Uterus (tissue), 4 donors: ENCODE results near the gene HAPLN2. TPM values are rescaled to one million over a fixed set of nuclear protein-coding genes. Genes with fewer than 3 reads are reported as not detected.

Source experiments
- DNase-seq, 2 donors: peaks; one replicate each; pipeline ENCODE4 v3.0.0-alpha.2; 2019 to 2020
- H3K27ac ChIP-seq, 2 donors: fragments of 200-600 bp; sonication (generic); 1 replicate in 1 of 2; 2 replicates in 1 of 2; pipeline ENCODE4 v1.5.1; 2016 to 2018
- H3K27me3 ChIP-seq, 2 donors: fragments of 200-600 bp; sonication (generic); one replicate each; pipeline ENCODE4 v1.5.1; 2018 to 2019; ENCODE audit warnings: control low read depth in 1 of 2
- H3K36me3 ChIP-seq, 2 donors: fragments of 200-600 bp; sonication (generic); one replicate each; pipeline ENCODE4 v1.5.1; 2019; ENCODE audit warnings: control low read depth in 1 of 2
- H3K4me1 ChIP-seq, 2 donors: fragments of 200-600 bp; sonication (generic); one replicate each; pipeline ENCODE4 v1.5.1; 2018 to 2019; ENCODE audit warnings: control low read depth in 1 of 2
- H3K4me3 ChIP-seq, 2 donors: fragments of 200-600 bp; sonication (generic); 1 replicate in 1 of 2; 2 replicates in 1 of 2; pipeline ENCODE4 v1.5.1; 2018 to 2019; ENCODE audit warnings: mild to moderate bottlenecking in 1 of 2
- H3K9me3 ChIP-seq, 2 donors: fragments of 200-600 bp; sonication (generic); one replicate each; pipeline ENCODE4 v1.5.1; 2019; ENCODE audit warnings: control low read depth in 1 of 2
- POLR2A ChIP-seq, 2 donors: fragments of 450-650 bp; IDR thresholded peaks; one replicate each; pipeline ENCODE4 v1.6.1; 2016; ENCODE audit warnings: antibody characterized with exemption in 2 of 2, mild to moderate bottlenecking in 1 of 2, moderate library complexity in 1 of 2
- intact Hi-C: fragments of 100-400 bp; cut with DNase I; formaldehyde crosslinking; loops from one replicate; pipeline ENCODE4 v1.15.1; 2023; ENCODE audit warnings: low total_unique reads
- total RNA-seq, 4 donors: library from RNA; depleted of rRNA in 3 of 4; stranded (reverse); fragments of >200 nt in 3 of 4; gene quantifications; one replicate each; pipeline versions ENCODE4 v1.1.0 to v1.2.4, GENCODE V29; 2014 to 2023
- TF ChIP-seq, protein P1 (sequence below), 4 experiments: fragments of 200-600 bp in 2 of 4; fragments of 450-650 bp in 2 of 4; sonication (generic) in 2 of 4; IDR thresholded peaks; one replicate each; pipeline ENCODE4 v1.5.1; 2016 to 2019; ENCODE audit warnings: antibody characterized with exemption in 4 of 4, mild to moderate bottlenecking in 2 of 4, moderate library complexity in 1 of 4
- donor health status: DM: yes; HTN: yes; CAD: no.

Gene HAPLN2
- total RNA-seq, 4 donors from 2014 or later: 0.77 to 3.9 TPM; not detected in 2

DNA sequence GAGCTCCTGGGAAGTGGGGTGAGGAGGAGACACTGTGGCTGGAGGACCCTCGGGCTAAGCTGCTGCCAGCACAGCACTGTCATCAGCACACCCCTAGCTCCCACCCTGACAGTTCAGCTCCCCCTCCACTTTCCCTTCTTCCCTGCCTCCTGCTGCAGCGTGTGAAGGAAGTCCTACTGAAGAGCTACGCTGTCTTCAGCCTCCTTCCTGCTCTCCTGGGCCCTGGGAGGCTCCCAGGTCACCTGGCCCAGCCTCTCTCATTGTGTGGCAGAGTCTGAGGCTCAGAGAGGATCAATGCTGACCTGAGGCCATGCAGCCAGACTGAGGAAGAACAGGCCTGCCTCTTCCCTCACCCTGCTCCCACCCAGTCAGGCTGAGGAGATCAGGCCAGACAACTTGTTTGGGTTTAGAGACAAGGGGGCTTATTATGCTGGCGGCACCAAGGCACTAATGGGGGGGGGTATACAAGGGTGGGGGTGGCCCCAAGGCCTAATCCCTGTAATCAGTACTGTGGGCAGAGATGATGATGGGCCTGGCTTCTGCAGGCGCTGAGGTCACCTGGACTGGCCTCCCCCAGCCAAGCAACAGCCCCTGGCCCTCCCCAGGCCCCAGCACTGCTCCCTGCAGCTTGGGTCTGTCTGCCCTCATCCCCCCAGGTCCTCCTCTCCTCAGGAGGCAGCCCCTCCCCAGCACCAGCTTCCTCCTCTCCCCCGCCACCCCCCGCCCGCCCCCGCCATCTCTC is 48.9 kb downstream of the HAPLN2 start:
- H3K9me3 ChIP-seq: no peaks in the 10 kb centered on the region
- DNase-seq: no peak
- peak overlapping the region; percentile 87 to 89 for H3K27ac ChIP-seq
- peaks cover 9 to 31% of the 10 kb centered on the region in 2 donors for H3K4me1 ChIP-seq
- no peaks in the 10 kb centered on the region for H3K36me3 ChIP-seq
- intact Hi-C loops: no loop called here
- no peaks in the 10 kb centered on the region for H3K27me3 ChIP-seq
- no peak for TF ChIP-seq POLR2A (IDR thresholded peaks at IDR 0.05)
- TF ChIP-seq, protein P1, sequence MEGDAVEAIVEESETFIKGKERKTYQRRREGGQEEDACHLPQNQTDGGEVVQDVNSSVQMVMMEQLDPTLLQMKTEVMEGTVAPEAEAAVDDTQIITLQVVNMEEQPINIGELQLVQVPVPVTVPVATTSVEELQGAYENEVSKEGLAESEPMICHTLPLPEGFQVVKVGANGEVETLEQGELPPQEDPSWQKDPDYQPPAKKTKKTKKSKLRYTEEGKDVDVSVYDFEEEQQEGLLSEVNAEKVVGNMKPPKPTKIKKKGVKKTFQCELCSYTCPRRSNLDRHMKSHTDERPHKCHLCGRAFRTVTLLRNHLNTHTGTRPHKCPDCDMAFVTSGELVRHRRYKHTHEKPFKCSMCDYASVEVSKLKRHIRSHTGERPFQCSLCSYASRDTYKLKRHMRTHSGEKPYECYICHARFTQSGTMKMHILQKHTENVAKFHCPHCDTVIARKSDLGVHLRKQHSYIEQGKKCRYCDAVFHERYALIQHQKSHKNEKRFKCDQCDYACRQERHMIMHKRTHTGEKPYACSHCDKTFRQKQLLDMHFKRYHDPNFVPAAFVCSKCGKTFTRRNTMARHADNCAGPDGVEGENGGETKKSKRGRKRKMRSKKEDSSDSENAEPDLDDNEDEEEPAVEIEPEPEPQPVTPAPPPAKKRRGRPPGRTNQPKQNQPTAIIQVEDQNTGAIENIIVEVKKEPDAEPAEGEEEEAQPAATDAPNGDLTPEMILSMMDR (IDR thresholded peaks at IDR 0.05): no peak
- no peak overlapping the region for H3K4me3 ChIP-seq

- Histone ChIP-seq H3K9me3 (no peaks in the 10 kb centered on the region), H3K36me3 (no peaks in the 10 kb centered on the region), H3K4me3 (no peak overlapping the region), H3K27me3 (no peaks in the 10 kb centered on the region), H3K4me1 (peaks cover 9 to 30% of the 10 kb centered on the region in 2 donors), H3K27ac (peak overlapping the region; percentile 87 to 89)
- no peak for TF ChIP-seq POLR2A (IDR thresholded peaks at IDR 0.05)
- TF ChIP-seq, protein P1 (IDR thresholded peaks at IDR 0.05): no peak
- no peak for DNase-seq
- intact Hi-C loops: no loop called here
Measured at GRCh38 chr1:156668801-156669637, 49.8 kb downstream of the HAPLN2 start.

- intact Hi-C loops: loop anchor here (10.0 kb wide), 1 partner anchor 55 kb away; the partner anchor contains the start of genes ISG20L2 and METTL25B
- Histone ChIP-seq H3K4me1 (peaks cover 9 to 23% of the 10 kb centered on the region in 2 donors), H3K4me3 (no peak overlapping the region), H3K27me3 (no peaks in the 10 kb centered on the region), H3K27ac (peak overlapping the region; percentile 87 to 89), H3K36me3 (no peaks in the 10 kb centered on the region), H3K9me3 (no peaks in the 10 kb centered on the region)
- no peak for DNase-seq
- no peak for TF ChIP-seq POLR2A (IDR thresholded peaks at IDR 0.05)
- TF ChIP-seq, protein P1 (IDR thresholded peaks at IDR 0.05): no peak
Measured at GRCh38 chr1:156669794-156670193, 50.6 kb downstream of the HAPLN2 start.

DNA sequence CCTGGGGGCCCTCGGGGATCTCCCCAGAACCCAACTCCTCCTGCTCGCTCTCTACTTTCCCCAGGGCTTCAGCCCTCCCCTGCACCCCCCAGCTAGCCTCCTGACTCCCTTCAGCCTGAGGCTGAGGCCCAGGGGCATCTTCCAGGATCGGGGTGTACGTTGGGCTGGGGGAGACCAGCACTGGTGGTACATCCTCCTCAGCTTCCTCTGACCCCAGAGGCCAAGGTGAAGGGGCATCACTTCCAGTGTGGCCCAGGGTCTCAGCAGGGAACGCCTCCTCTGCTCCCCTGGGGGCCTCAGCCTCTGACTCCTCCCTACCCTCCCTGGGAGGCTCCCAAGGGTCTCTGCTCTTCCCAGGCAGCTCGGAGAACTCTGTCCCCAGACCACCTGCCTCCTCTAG is 51.1 kb downstream of the HAPLN2 start:
- no peaks in the 10 kb centered on the region for H3K27me3 ChIP-seq
- H3K36me3 ChIP-seq: no peaks in the 10 kb centered on the region
- no peaks in the 10 kb centered on the region for H3K9me3 ChIP-seq
- peaks cover 9 to 17% of the 10 kb centered on the region in 2 donors for H3K4me1 ChIP-seq
- intact Hi-C loops: loop anchor here (10.0 kb wide), 1 partner anchor 54 kb away; the partner anchor contains the start of genes ISG20L2 and METTL25B
- DNase-seq: no peak
- TF ChIP-seq, protein P1 (IDR thresholded peaks at IDR 0.05): no peak
- TF ChIP-seq POLR2A (IDR thresholded peaks at IDR 0.05): no peak
- H3K4me3 ChIP-seq: no peak overlapping the region
- H3K27ac ChIP-seq: peak overlapping the region; percentile 87 to 89
